ENCODE results near the gene MRFAP1L1. TPM values are rescaled to one million over a fixed set of nuclear protein-coding genes. Genes with fewer than 3 reads are reported as not detected.

Gene MRFAP1L1
- total and polyA plus RNA-seq, 9 of the 15 experiments (the other 6 are each of a cell fraction or from before 2014, with no cell fraction given) = 37.6 to 111 (median 83.8) TPM

- TF ChIP-seq, protein P1, sequence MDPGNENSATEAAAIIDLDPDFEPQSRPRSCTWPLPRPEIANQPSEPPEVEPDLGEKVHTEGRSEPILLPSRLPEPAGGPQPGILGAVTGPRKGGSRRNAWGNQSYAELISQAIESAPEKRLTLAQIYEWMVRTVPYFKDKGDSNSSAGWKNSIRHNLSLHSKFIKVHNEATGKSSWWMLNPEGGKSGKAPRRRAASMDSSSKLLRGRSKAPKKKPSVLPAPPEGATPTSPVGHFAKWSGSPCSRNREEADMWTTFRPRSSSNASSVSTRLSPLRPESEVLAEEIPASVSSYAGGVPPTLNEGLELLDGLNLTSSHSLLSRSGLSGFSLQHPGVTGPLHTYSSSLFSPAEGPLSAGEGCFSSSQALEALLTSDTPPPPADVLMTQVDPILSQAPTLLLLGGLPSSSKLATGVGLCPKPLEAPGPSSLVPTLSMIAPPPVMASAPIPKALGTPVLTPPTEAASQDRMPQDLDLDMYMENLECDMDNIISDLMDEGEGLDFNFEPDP (CRISPR knock-in tag; IDR thresholded peaks at IDR 0.05) = no peak
- TF ChIP-seq PTBP1 (IDR thresholded peaks at IDR 0.05; ENCODE audit: low read depth, low read length) = no peak
- peak; percentile 59; the same call in 1 of the 2 replicates for TF ChIP-seq SUPT5H (IDR thresholded peaks at IDR 0.05)
- no peak; the same call in none of the 2 replicates for TF ChIP-seq FOSL1 (tag; conservative IDR thresholded peaks at IDR 0.05)
- TF ChIP-seq E2F4 (CRISPR knock-in tag; IDR thresholded peaks at IDR 0.05; ENCODE audit: low read depth) = no peak
- TF ChIP-seq, protein P2, sequence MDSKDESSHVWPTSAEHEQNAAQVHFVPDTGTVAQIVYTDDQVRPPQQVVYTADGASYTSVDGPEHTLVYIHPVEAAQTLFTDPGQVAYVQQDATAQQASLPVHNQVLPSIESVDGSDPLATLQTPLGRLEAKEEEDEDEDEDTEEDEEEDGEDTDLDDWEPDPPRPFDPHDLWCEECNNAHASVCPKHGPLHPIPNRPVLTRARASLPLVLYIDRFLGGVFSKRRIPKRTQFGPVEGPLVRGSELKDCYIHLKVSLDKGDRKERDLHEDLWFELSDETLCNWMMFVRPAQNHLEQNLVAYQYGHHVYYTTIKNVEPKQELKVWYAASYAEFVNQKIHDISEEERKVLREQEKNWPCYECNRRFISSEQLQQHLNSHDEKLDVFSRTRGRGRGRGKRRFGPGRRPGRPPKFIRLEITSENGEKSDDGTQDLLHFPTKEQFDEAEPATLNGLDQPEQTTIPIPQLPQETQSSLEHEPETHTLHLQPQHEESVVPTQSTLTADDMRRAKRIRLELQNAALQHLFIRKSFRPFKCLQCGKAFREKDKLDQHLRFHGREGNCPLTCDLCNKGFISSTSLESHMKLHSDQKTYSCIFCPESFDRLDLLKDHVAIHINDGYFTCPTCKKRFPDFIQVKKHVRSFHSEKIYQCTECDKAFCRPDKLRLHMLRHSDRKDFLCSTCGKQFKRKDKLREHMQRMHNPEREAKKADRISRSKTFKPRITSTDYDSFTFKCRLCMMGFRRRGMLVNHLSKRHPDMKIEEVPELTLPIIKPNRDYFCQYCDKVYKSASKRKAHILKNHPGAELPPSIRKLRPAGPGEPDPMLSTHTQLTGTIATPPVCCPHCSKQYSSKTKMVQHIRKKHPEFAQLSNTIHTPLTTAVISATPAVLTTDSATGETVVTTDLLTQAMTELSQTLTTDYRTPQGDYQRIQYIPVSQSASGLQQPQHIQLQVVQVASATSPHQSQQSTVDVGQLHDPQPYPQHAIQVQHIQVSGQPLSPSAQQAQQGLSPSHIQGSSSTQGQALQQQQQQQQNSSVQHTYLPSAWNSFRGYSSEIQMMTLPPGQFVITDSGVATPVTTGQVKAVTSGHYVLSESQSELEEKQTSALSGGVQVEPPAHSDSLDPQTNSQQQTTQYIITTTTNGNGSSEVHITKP (IDR thresholded peaks at IDR 0.05; ENCODE audit: partially characterized antibody) = peak; percentile 92
- peak; percentile 99 for TF ChIP-seq TCF3 (CRISPR knock-in tag; IDR thresholded peaks at IDR 0.05)
- peak; percentile 92 for TF ChIP-seq MTA3 (IDR thresholded peaks at IDR 0.05; ENCODE audit: borderline replicate concordance)
- TF ChIP-seq, protein P3, sequence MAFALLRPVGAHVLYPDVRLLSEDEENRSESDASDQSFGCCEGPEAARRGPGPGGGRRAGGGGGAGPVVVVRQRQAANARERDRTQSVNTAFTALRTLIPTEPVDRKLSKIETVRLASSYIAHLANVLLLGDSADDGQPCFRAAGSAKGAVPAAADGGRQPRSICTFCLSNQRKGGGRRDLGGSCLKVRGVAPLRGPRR (CRISPR knock-in tag; IDR thresholded peaks at IDR 0.05) = 0 out of 2 replicates have a peak, but pooled peaks have one; percentile 43
- TF ChIP-seq DACH1 (IDR thresholded peaks at IDR 0.05; ENCODE audit: partially characterized antibody) = no peak
- peak; percentile 75; the same call in 1 of the 2 replicates for TF ChIP-seq ZBTB7A (IDR thresholded peaks at IDR 0.05; ENCODE audit: borderline replicate concordance, control insufficient read depth, low read depth, low read length)
- TF ChIP-seq, protein P4, sequence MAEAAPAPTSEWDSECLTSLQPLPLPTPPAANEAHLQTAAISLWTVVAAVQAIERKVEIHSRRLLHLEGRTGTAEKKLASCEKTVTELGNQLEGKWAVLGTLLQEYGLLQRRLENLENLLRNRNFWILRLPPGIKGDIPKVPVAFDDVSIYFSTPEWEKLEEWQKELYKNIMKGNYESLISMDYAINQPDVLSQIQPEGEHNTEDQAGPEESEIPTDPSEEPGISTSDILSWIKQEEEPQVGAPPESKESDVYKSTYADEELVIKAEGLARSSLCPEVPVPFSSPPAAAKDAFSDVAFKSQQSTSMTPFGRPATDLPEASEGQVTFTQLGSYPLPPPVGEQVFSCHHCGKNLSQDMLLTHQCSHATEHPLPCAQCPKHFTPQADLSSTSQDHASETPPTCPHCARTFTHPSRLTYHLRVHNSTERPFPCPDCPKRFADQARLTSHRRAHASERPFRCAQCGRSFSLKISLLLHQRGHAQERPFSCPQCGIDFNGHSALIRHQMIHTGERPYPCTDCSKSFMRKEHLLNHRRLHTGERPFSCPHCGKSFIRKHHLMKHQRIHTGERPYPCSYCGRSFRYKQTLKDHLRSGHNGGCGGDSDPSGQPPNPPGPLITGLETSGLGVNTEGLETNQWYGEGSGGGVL (CRISPR knock-in tag; IDR thresholded peaks at IDR 0.05) = no peak
- TF ChIP-seq SPI1 (IDR thresholded peaks at IDR 0.05; ENCODE audit: borderline replicate concordance, low read depth, low read length) = peak; percentile 82
Observed at GRCh38 chr4:6730603-6731317, 21.1 kb upstream of the MRFAP1L1 start (continued).
